AG04449 (cell line): ENCODE measurements around the gene CKAP4.

Experiments used
- CTCF ChIA-PET: fragments of 350-600 bp; formaldehyde crosslinking; extraction: SDS; loops from one replicate; lab custom pipeline; 2021; ENCODE audit warnings: antibody characterized with exemption; lab: Yijun Ruan, JAX
- POLR2A ChIA-PET: fragments of 400-600, 350-600 bp; formaldehyde crosslinking; extraction: SDS; loops from one replicate; lab custom pipeline; 2020; ENCODE audit warnings: antibody characterized with exemption, inconsistent platforms; lab: Yijun Ruan, JAX
- DNase-seq: peaks from one replicate; pipeline ENCODE4 v3.0.0-alpha.2; 2010; ENCODE audit warnings: low read depth, low spot score
- H3K4me3 ChIP-seq: 2 replicates; pipeline ENCODE4 v1.5.1; 2011; ENCODE audit warnings: low read depth, mild to moderate bottlenecking, control low read depth, low read length
- TF ChIP-seq, protein P1 (sequence below): IDR thresholded peaks from one replicate; pipeline ENCODE4 v1.5.1; 2011; ENCODE audit warnings: mild to moderate bottlenecking, moderate library complexity, low read length, control low read depth, inconsistent platforms; ENCODE audit not compliant: insufficient read depth; ENCODE audit errors: missing control alignments

The CKAP4 gene

DNA sequence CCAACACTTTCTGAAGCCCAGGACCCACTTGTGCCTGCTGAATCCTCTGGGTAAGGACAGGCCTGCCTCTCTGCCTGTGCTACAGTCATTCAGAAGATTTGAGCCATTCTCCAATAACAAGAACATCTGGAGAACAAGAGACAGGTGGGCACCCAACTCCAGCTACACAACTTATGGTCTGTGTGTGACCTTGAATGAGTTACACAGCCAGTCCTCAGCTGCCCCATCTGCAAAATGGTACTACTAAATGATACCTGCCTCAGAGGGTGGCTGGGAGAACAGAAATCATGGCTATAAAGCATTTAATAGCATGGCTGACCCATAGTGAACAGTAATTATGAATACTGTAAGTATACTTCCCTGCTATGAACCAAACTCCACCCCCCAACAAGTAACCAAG, 4.2 kb downstream of the CKAP4 start:
- ChIA-PET CTCF (interaction anchor here (1.3 to 3.9 kb wide), 3 partner anchors 13 to 20 kb away, joined by 3 to 16 read pairs (median 5); no protein-coding TSS in a partner anchor), POLR2A (interaction anchor here (0.5 kb wide), 1 partner anchor 16 kb away, joined by 3 read pairs; no protein-coding TSS in a partner anchor)
- TF ChIP-seq, protein P1, sequence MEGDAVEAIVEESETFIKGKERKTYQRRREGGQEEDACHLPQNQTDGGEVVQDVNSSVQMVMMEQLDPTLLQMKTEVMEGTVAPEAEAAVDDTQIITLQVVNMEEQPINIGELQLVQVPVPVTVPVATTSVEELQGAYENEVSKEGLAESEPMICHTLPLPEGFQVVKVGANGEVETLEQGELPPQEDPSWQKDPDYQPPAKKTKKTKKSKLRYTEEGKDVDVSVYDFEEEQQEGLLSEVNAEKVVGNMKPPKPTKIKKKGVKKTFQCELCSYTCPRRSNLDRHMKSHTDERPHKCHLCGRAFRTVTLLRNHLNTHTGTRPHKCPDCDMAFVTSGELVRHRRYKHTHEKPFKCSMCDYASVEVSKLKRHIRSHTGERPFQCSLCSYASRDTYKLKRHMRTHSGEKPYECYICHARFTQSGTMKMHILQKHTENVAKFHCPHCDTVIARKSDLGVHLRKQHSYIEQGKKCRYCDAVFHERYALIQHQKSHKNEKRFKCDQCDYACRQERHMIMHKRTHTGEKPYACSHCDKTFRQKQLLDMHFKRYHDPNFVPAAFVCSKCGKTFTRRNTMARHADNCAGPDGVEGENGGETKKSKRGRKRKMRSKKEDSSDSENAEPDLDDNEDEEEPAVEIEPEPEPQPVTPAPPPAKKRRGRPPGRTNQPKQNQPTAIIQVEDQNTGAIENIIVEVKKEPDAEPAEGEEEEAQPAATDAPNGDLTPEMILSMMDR = no peak
- no peak overlapping the region for H3K4me3 ChIP-seq
- DNase-seq = no peak

DNA sequence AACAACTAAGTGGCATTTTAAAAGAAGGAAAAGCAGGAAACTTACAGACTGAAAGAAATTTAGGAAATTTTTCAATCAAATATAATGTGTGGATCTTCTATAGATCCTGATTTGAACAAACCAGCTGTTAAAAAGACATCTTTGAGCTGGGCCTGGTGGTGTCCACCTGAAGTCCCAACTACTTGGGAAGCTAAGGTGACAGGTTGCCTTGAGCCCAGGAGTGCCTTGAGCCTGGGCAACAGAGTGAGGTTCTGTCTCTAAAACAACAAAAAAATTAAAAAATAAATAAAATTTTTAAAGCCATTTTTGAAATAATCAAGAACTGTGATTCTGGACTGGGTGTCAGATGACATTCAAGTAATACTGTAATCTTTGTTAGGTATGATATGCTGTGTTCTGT, 7.0 kb downstream of the CKAP4 start:
- ChIA-PET POLR2A (no interaction called here), CTCF (interaction anchor here (1.1 to 1.7 kb wide), 2 partner anchors 13 to 17 kb away, joined by 3 to 6 read pairs; no protein-coding TSS in a partner anchor)
- no peak overlapping the region for H3K4me3 ChIP-seq
- TF ChIP-seq, protein P1 = no peak
- no peak for DNase-seq

DNA sequence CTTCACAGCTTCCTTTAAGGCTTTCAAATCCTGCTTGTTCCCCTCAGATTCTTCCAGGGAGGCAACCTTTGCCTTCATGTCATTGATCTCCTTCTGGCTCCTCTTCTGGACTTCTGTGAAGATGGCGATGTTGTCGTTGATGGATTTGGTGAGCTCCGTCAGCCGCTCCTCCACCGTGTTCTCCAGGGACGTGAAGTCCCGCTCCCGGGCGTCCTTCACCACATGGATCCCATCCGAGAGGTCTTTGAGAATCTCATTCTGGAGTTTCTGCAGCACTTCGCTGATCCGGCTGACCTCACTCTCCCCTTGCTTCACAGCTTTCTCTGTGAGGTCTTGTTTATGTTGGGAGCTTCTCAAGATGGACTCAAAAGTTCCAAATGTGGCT, 7.9 kb downstream of the CKAP4 start:
- POLR2A ChIA-PET = no interaction called here
- CTCF ChIA-PET = interaction anchor here (0.9 to 1.7 kb wide), 2 partner anchors 12 to 14 kb away, joined by 4 to 6 read pairs; no protein-coding TSS in a partner anchor
- no peak for DNase-seq
- TF ChIP-seq, protein P1 = no peak
- H3K4me3 ChIP-seq = no peak overlapping the region

DNA sequence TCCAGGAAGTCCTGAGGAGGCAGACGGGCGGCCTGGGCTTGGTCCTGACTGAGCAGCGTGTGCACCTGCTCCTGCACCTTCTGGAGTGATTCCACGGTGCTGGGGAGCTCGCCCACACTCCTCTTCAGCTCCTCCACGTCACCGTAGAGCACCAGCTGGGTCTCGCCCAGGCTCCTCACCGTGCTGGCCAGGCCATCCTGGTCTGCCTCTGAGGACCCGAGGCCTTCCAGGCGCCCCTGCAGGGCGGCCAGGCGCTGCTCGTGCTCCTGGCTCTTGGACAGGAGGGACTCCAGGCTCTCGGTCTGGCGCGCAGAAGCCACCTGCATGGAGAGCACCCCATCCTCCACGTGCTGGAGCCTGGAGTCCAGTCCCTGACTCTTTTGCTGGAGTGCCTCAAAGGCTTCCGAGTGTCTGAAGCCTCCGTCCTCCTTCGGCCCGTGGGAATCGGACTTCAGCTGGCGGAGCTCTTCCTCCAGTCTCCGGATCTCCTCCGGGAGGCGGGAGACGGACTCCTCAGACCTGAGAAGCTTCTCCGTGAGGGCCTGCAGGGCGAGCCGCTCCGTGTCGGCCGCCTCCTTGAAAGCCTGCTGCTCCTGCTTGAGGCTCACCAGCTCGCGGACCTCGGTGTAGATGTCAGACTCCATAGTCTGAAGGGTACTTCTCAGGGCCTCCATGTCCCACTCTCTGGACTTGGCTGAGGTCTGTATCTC, 8.4 kb downstream of the CKAP4 start:
- TF ChIP-seq, protein P1 = no peak
- ChIA-PET CTCF (interaction anchor here (0.9 to 1.7 kb wide), 2 partner anchors 12 to 13 kb away, joined by 4 to 6 read pairs; no protein-coding TSS in a partner anchor), POLR2A (no interaction called here)
- no peak for DNase-seq
- no peak overlapping the region for H3K4me3 ChIP-seq

DNA sequence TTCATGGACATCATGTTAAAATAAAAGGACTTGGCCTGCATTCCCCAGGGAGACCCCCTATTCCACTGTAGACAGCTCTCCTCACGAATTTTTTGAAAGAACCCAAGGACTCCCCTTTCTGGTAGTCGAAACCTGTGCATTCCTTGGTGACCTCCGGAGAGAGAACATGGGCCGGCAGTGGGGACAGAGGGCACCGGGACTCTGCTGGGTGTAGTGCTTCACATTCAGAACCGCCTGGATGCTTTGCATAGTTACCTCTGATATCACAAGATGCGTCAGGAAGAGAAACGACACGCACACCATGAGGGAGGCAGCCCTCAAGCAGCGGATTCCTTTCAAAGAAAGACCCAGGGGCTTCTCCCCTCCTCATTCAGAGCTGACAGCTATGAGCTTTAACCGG, 9.7 kb downstream of the CKAP4 start:
- DNase-seq = no peak
- CTCF ChIA-PET = interaction anchor here (0.7 to 4.1 kb wide), 6 partner anchors 9 to 119 kb away, joined by 3 to 22 read pairs (median 5); partner anchors contain the start of gene POLR3B
- TF ChIP-seq, protein P1 = no peak
- no peak overlapping the region for H3K4me3 ChIP-seq
- POLR2A ChIA-PET = no interaction called here

DNA sequence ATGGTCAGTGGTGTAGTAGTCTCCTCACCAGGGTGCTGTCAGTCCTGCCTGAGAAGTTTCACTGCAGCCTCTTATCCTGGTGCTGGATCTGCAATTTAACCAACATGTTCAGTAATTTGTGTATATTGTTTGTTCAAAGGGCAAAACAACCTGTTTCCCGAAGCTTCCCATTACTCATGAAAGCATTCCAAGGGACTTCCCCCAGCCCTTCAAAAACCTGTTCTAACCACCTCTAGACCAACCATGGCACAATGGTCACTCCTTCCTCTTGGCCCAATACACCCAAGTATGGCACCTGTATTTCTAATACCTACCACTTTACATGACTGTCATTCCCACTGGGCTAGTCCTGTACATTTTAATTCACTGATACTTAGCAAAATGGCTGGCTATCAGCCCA, 12.1 kb downstream of the CKAP4 start:
- no peak overlapping the region for H3K4me3 ChIP-seq
- CTCF ChIA-PET = interaction anchor here (2.6 to 4.1 kb wide), 2 partner anchors 9 to 12 kb away, joined by 11 to 22 read pairs; no protein-coding TSS in a partner anchor
- no peak for DNase-seq
- POLR2A ChIA-PET = no interaction called here
- TF ChIP-seq, protein P1 = no peak
